HG03460 (cell line): Measurements from ENCODE around the gene PLXDC2.

ENCODE experiments used
- ATAC-seq: cut with Tn5 transposase; IDR thresholded peaks from one replicate; pipeline ENCODE4 v1.9.1; 2021; ENCODE audit not compliant: unreplicated experiment

Gene PLXDC2

GRCh38 chr10:19906108-19906791 lies 90.0 kb downstream of the PLXDC2 start:
- no peak for ATAC-seq

GRCh38 chr10:19908991-19909696 lies 92.9 kb downstream of the PLXDC2 start:
- no peak for ATAC-seq

- ATAC-seq = no peak
Observed at GRCh38 chr10:19911886-19912285, 95.7 kb downstream of the PLXDC2 start.

- ATAC-seq = no peak
Observed at GRCh38 chr10:19913987-19914386, 97.8 kb downstream of the PLXDC2 start.

GRCh38 chr10:19915125-19915524 lies 98.9 kb downstream of the PLXDC2 start:
- ATAC-seq = no peak

- no peak for ATAC-seq
Observed at GRCh38 chr10:19915816-19916215, 99.6 kb downstream of the PLXDC2 start.

GRCh38 chr10:19917751-19918478 lies 101.7 kb downstream of the PLXDC2 start:
- no peak for ATAC-seq

- no peak for ATAC-seq
Observed at GRCh38 chr10:19918794-19919193, 102.6 kb downstream of the PLXDC2 start.

GRCh38 chr10:19919671-19920070 lies 103.4 kb downstream of the PLXDC2 start:
- ATAC-seq = no peak

- no peak for ATAC-seq
Observed at GRCh38 chr10:19920075-19920726, 104.0 kb downstream of the PLXDC2 start.

GRCh38 chr10:19921300-19922140 lies 105.3 kb downstream of the PLXDC2 start:
- no peak for ATAC-seq

GRCh38 chr10:19922236-19922963 lies 106.2 kb downstream of the PLXDC2 start:
- ATAC-seq = no peak

- ATAC-seq = no peak
Observed at GRCh38 chr10:19925064-19925463, 108.8 kb downstream of the PLXDC2 start.

- no peak for ATAC-seq
Observed at GRCh38 chr10:19928936-19929335, 112.7 kb downstream of the PLXDC2 start.

- ATAC-seq = no peak
Observed at GRCh38 chr10:19929506-19930140, 113.4 kb downstream of the PLXDC2 start.

- no peak for ATAC-seq
Observed at GRCh38 chr10:19930936-19931893, 115.0 kb downstream of the PLXDC2 start.

GRCh38 chr10:19931894-19932590 lies 115.8 kb downstream of the PLXDC2 start:
- no peak for ATAC-seq
